Type B pancreatic cell (in vitro differentiated cells): ENCODE data around the gene ANKAR. TPM values are rescaled to one million over a fixed set of nuclear protein-coding genes. Genes with fewer than 3 reads are reported as not detected.
"Not testable (repeated sequence)": the region's sequence is repeated elsewhere in the genome, so short reads cannot be mapped to it uniquely, and the experiment has no call there.

Experiments
- DNase-seq: peaks from one replicate; pipeline ENCODE4 v3.0.0; 2021; ENCODE audit warnings: mixed read lengths; ENCODE audit not compliant: unreplicated experiment; ENCODE audit errors: extremely low spot score
- H3K27ac Mint-ChIP-seq: 2 replicates; pipeline ENCODE4 v1.8.0; 2021; ENCODE audit warnings: mild to moderate bottlenecking, mixed read lengths
- H3K27me3 Mint-ChIP-seq: 2 replicates; pipeline ENCODE4 v1.8.0; 2021; ENCODE audit warnings: mixed read lengths
- H3K36me3 Mint-ChIP-seq: 2 replicates; pipeline ENCODE4 v1.8.0; 2021; ENCODE audit warnings: mixed read lengths
- H3K4me1 Mint-ChIP-seq: one replicate; pipeline ENCODE4 v1.8.0; 2021; ENCODE audit warnings: mixed read lengths; ENCODE audit not compliant: unreplicated experiment
- H3K4me3 Mint-ChIP-seq: 2 replicates; pipeline ENCODE4 v1.8.0; 2021; ENCODE audit warnings: mild to moderate bottlenecking, mixed read lengths
- H3K9me3 Mint-ChIP-seq: 2 replicates; pipeline ENCODE4 v1.8.0; 2021; ENCODE audit warnings: mixed read lengths
- CTCF ChIP-seq: fragments of 200-600 bp; sonication (generic); conservative IDR thresholded peaks from 2 replicates; pipeline ENCODE4 v1.5.0; 2021; ENCODE audit warnings: antibody characterized with exemption, mild to moderate bottlenecking
- total RNA-seq: library from RNA; stranded (reverse); gene quantifications from 2 replicates; pipeline ENCODE4 v1.2.1, GENCODE V29; 2021; ENCODE audit warnings: low replicate concordance

The ANKAR gene
- total RNA-seq, 1 donor from 2014 or later = 6.5 TPM

GRCh38 chr2:189651284-189651683, 23.2 kb upstream of the ANKAR start:
- Mint-ChIP-seq H3K27ac (no peak overlapping the region), H3K27me3 (no peaks in the 10 kb centered on the region), H3K4me1 (no peaks in the 10 kb centered on the region), H3K4me3 (no peak overlapping the region), H3K9me3 (peaks cover 8% of the 10 kb centered on the region), H3K36me3 (no peaks in the 10 kb centered on the region)
- TF ChIP-seq CTCF = no peak
- DNase-seq = no peak

GRCh38 chr2:189653464-189653863, 21.0 kb upstream of the ANKAR start:
- H3K27ac Mint-ChIP-seq, H3K27me3 Mint-ChIP-seq, H3K36me3 Mint-ChIP-seq, H3K4me1 Mint-ChIP-seq, H3K9me3 Mint-ChIP-seq, DNase-seq, H3K4me3 Mint-ChIP-seq: not testable (repeated sequence)

GRCh38 chr2:189654641-189655040, 19.8 kb upstream of the ANKAR start:
- DNase-seq = no peak
- Mint-ChIP-seq H3K27ac (peak overlapping the region; percentile 10), H3K9me3 (peaks cover 8% of the 10 kb centered on the region)

GRCh38 chr2:189657867-189658266, 16.6 kb upstream of the ANKAR start:
- H3K36me3 Mint-ChIP-seq = no peaks in the 10 kb centered on the region
- TF ChIP-seq CTCF = no peak
- no peak overlapping the region for H3K4me3 Mint-ChIP-seq
- H3K27ac Mint-ChIP-seq = no peak overlapping the region
- H3K9me3 Mint-ChIP-seq = no peaks in the 10 kb centered on the region
- H3K27me3 Mint-ChIP-seq = no peaks in the 10 kb centered on the region
- no peaks in the 10 kb centered on the region for H3K4me1 Mint-ChIP-seq
- no peak for DNase-seq

More at GRCh38 chr2:189654641-189655040, 19.8 kb upstream of the ANKAR start:
- no peaks in the 10 kb centered on the region for H3K27me3 Mint-ChIP-seq
- no peaks in the 10 kb centered on the region for H3K4me1 Mint-ChIP-seq
- no peak for TF ChIP-seq CTCF
- no peak overlapping the region for H3K4me3 Mint-ChIP-seq
- no peaks in the 10 kb centered on the region for H3K36me3 Mint-ChIP-seq

- DNase-seq = no peak
- H3K27me3 Mint-ChIP-seq = no peaks in the 10 kb centered on the region
- no peak overlapping the region for H3K4me3 Mint-ChIP-seq
- peaks cover 1% of the 10 kb centered on the region for H3K36me3 Mint-ChIP-seq
- H3K9me3 Mint-ChIP-seq = no peaks in the 10 kb centered on the region
- TF ChIP-seq CTCF = no peak
- no peak overlapping the region for H3K27ac Mint-ChIP-seq
- H3K4me1 Mint-ChIP-seq = peaks cover 3% of the 10 kb centered on the region
Observed at GRCh38 chr2:189658306-189659212, 15.9 kb upstream of the ANKAR start.

- Mint-ChIP-seq H3K27ac (no peak overlapping the region), H3K4me1 (peaks cover 5% of the 10 kb centered on the region), H3K4me3 (no peak overlapping the region), H3K36me3 (peaks cover 4% of the 10 kb centered on the region), H3K27me3 (no peaks in the 10 kb centered on the region), H3K9me3 (no peaks in the 10 kb centered on the region)
- TF ChIP-seq CTCF = no peak
- DNase-seq = no peak
Observed at GRCh38 chr2:189659734-189660133, 14.7 kb upstream of the ANKAR start.
